Suprapubic skin (tissue), 2 donors: ENCODE measurements around the gene STRN.

ENCODE experiments used
- EP300 ChIP-seq: sonication (generic); formaldehyde crosslinking; IDR thresholded peaks from one replicate; pipeline ENCODE4 v1.6.1; 2017; ENCODE audit warnings: antibody characterized with exemption
- POLR2A ChIP-seq, 2 donors: fragments of 450-650 bp; IDR thresholded peaks; one replicate each; pipeline ENCODE4 v1.6.1; 2017; ENCODE audit warnings: antibody characterized with exemption in 2 of 2, mild to moderate bottlenecking in 2 of 2, moderate library complexity in 2 of 2

GRCh38 chr2:36918307-36918706, 48.0 kb downstream of the STRN start:
- no peak for TF ChIP-seq POLR2A (IDR thresholded peaks at IDR 0.05)
- TF ChIP-seq EP300 = no peak
